Right cardiac atrium (tissue), 5 donors: ENCODE data around the gene TCF12. TPM values are rescaled to one million over a fixed set of nuclear protein-coding genes. Genes with fewer than 3 reads are reported as not detected.

Experiments used
- polyA plus RNA-seq: library from polyadenylated mRNA; stranded (reverse); fragments of 200-250 nt; gene quantifications from one replicate; pipeline ENCODE4 v1.2.3, GENCODE V29; 2013
- total RNA-seq, 4 donors: library from RNA; stranded (reverse); fragmentation: NEBNext Ultra II Directional; extraction: Animal tissue kit (Norgen Biotek cat#: 25700); gene quantifications; one replicate each; pipeline ENCODE4 v1.2.1, GENCODE V29; 2021
- donor health status: healthy with polysubstance abuse.
- donor health status: DM: no; HTN: yes; CAD: no.
- donor health status: DM: no; HTN: no; CAD: no.
- donor health status: DM: no; HTN: yes; CAD: no; lungs with severe emphysema.
- donor health status: DM: yes; HTN: yes; CAD: no.

TCF12 gene
- total and polyA plus RNA-seq, 5 donors, result 11.7 to 58.8 (median 51.5) TPM

Other genes with a start within 250 kb of the TCF12 start
- 10 to 100 TPM; 28.4 to 31.7 (median 30.8) TPM for gene ZNF280D, start 185.1 kb upstream of the TCF12 start, total RNA-seq
- 11.7 TPM for gene ZNF280D, start 185.1 kb upstream of the TCF12 start, polyA plus RNA-seq